Gastroesophageal sphincter (tissue), 4 donors: ENCODE results near the gene RAPGEF2. TPM values are rescaled to one million over a fixed set of nuclear protein-coding genes. Genes with fewer than 3 reads are reported as not detected.

Source experiments
- ATAC-seq: fragments of 150-250 bp; one replicate; pipeline ENCODE4 v1.9.1; 2016; ENCODE audit warnings: mild to moderate bottlenecking, moderate library complexity
- H3K27ac ChIP-seq, 4 donors: fragments of 200-600 bp; sonication (generic) in 3 of 4; 1 replicate in 3 of 4; 2 replicates in 1 of 4; pipeline ENCODE4 v1.5.1; 2016 to 2019
- H3K27me3 ChIP-seq: fragments of 200-600 bp; sonication (generic); one replicate; pipeline ENCODE4 v1.5.1; 2019
- H3K36me3 ChIP-seq, 2 donors: fragments of 200-600 bp; sonication (generic); one replicate each; pipeline ENCODE4 v1.5.1; 2019; ENCODE audit warnings: control low read depth in 1 of 2
- H3K4me1 ChIP-seq, 3 donors: fragments of 200-600 bp; sonication (generic); 1 replicate in 2 of 3; 2 replicates in 1 of 3; pipeline ENCODE4 v1.5.1; 2016 to 2019; ENCODE audit warnings: control low read depth in 2 of 3
- H3K4me3 ChIP-seq, 2 donors: fragments of 200-600 bp; sonication (generic); one replicate each; pipeline ENCODE4 v1.5.1; 2019; ENCODE audit warnings: mild to moderate bottlenecking in 1 of 2, moderate library complexity in 1 of 2
- H3K9me3 ChIP-seq, 3 donors: fragments of 200-600 bp; sonication (generic); one replicate each; pipeline ENCODE4 v1.5.1; 2017 to 2019; ENCODE audit warnings: control low read depth in 2 of 3
- CTCF ChIP-seq, 4 experiments: fragments of 200-600 bp in 2 of 4; fragments of 450-650 bp in 2 of 4; sonication (generic) in 1 of 4; IDR thresholded peaks; one replicate each; pipeline ENCODE4 v1.5.1; 2017 to 2019; ENCODE audit warnings: antibody characterized with exemption in 4 of 4, mild to moderate bottlenecking in 2 of 4, moderate library complexity in 2 of 4
- EP300 ChIP-seq: sonication (generic); formaldehyde crosslinking; IDR thresholded peaks from one replicate; pipeline ENCODE4 v1.6.1; 2017; ENCODE audit warnings: antibody characterized with exemption, mild to moderate bottlenecking
- POLR2A ChIP-seq, 2 donors: fragments of 450-650 bp; IDR thresholded peaks; one replicate each; pipeline ENCODE4 v1.6.1; 2017; ENCODE audit warnings: antibody characterized with exemption in 2 of 2, mild to moderate bottlenecking in 2 of 2, moderate library complexity in 1 of 2
- POLR2AphosphoS5 ChIP-seq: sonication (generic); formaldehyde crosslinking; IDR thresholded peaks from one replicate; pipeline ENCODE4 v1.6.1; 2017; ENCODE audit warnings: antibody characterized with exemption
- WGBS, 2 donors: methylation state at CpG; one replicate each; pipeline ENCODE4 v1.1.5; 2018; ENCODE audit warnings: low coverage in 1 of 2; 5-methylcytosine and 5-hydroxymethylcytosine counted together
- total RNA-seq, 4 donors: library from RNA; depleted of rRNA; stranded (reverse); fragments of >200 nt; gene quantifications; one replicate each; pipeline ENCODE4 v1.1.0, GENCODE V29; 2016

The RAPGEF2 gene
- total RNA-seq, 4 donors from 2014 or later = 49.5 to 67.5 (median 60.9) TPM

- 69 to 84% methylated on average over 6 of the region's 6 CpGs for WGBS, 2 donors
- H3K27me3 ChIP-seq = no peaks in the 10 kb centered on the region
- H3K27ac ChIP-seq = no peak overlapping the region
- TF ChIP-seq CTCF (IDR thresholded peaks at IDR 0.05) (no peak), EP300 (no peak), POLR2AphosphoS5 (no peak), POLR2A (IDR thresholded peaks at IDR 0.05) (no peak)
- no peak for ATAC-seq
- no peaks in the 10 kb centered on the region for H3K36me3 ChIP-seq
- peaks cover 0 to 18% (median 0%) of the 10 kb centered on the region in 3 donors for H3K4me1 ChIP-seq
- no peak overlapping the region for H3K4me3 ChIP-seq
- H3K9me3 ChIP-seq = no peaks in the 10 kb centered on the region
Measured at GRCh38 chr4:159131564-159131963, 28.7 kb downstream of the RAPGEF2 start.

GRCh38 chr4:159134429-159134828, 31.6 kb downstream of the RAPGEF2 start:
- WGBS, 2 donors = 84 to 89% methylated on average over 2 of the region's 2 CpGs
- TF ChIP-seq POLR2AphosphoS5 (no peak), POLR2A (IDR thresholded peaks at IDR 0.05) (no peak), CTCF (IDR thresholded peaks at IDR 0.05) (no peak), EP300 (no peak)
- ATAC-seq = no peak
- H3K4me3 ChIP-seq = no peak overlapping the region
- no peak overlapping the region for H3K27ac ChIP-seq
- no peaks in the 10 kb centered on the region for H3K9me3 ChIP-seq
- H3K27me3 ChIP-seq = no peaks in the 10 kb centered on the region
- peaks cover 0 to 10% (median 3%) of the 10 kb centered on the region in 3 donors for H3K4me1 ChIP-seq
- H3K36me3 ChIP-seq = no peaks in the 10 kb centered on the region

GRCh38 chr4:159137176-159137575, 34.3 kb downstream of the RAPGEF2 start:
- H3K27me3 ChIP-seq = no peaks in the 10 kb centered on the region
- no peaks in the 10 kb centered on the region for H3K36me3 ChIP-seq
- no peak overlapping the region for H3K27ac ChIP-seq
- no peak for ATAC-seq
- no peak for TF ChIP-seq EP300
- no peak for TF ChIP-seq CTCF (IDR thresholded peaks at IDR 0.05)
- TF ChIP-seq POLR2A (IDR thresholded peaks at IDR 0.05) = no peak
- TF ChIP-seq POLR2AphosphoS5 = no peak
- H3K4me1 ChIP-seq = peaks cover 8 to 32% (median 12%) of the 10 kb centered on the region in 3 donors
- H3K9me3 ChIP-seq = no peaks in the 10 kb centered on the region
- H3K4me3 ChIP-seq = no peak overlapping the region

- no peak overlapping the region for H3K4me3 ChIP-seq
- H3K27ac ChIP-seq = no peak overlapping the region
- ATAC-seq = no peak
- TF ChIP-seq POLR2AphosphoS5 (no peak), CTCF (IDR thresholded peaks at IDR 0.05) (no peak), POLR2A (IDR thresholded peaks at IDR 0.05) (no peak)
- no peaks in the 10 kb centered on the region for H3K9me3 ChIP-seq
- H3K27me3 ChIP-seq = no peaks in the 10 kb centered on the region
- no peaks in the 10 kb centered on the region for H3K36me3 ChIP-seq
- H3K4me1 ChIP-seq = peaks cover 8 to 44% (median 12%) of the 10 kb centered on the region in 3 donors
Measured at GRCh38 chr4:159138436-159138835, 35.6 kb downstream of the RAPGEF2 start.

- peaks cover 8 to 72% (median 12%) of the 10 kb centered on the region in 3 donors for H3K4me1 ChIP-seq
- 15 to 21% methylated on average over 4 of the region's 4 CpGs for WGBS, 2 donors
- H3K27ac ChIP-seq = peak overlapping the region in 2 of 4 donors; percentile 22 to 37
- ATAC-seq = no peak
- H3K36me3 ChIP-seq = no peaks in the 10 kb centered on the region
- H3K4me3 ChIP-seq = no peak overlapping the region
- H3K9me3 ChIP-seq = no peaks in the 10 kb centered on the region
- TF ChIP-seq EP300 (no peak), CTCF (IDR thresholded peaks at IDR 0.05) (no peak), POLR2AphosphoS5 (no peak), POLR2A (IDR thresholded peaks at IDR 0.05) (no peak)
- H3K27me3 ChIP-seq = no peaks in the 10 kb centered on the region
Measured at GRCh38 chr4:159141193-159141592, 38.3 kb downstream of the RAPGEF2 start.
